ENCODE measurements around the gene ADH6. TPM values are rescaled to one million over a fixed set of nuclear protein-coding genes. Genes with fewer than 3 reads are reported as not detected.

The ADH6 gene
- total and polyA plus RNA-seq, 2 of the 13 experiments (the other 11 are each of a cell fraction or from before 2014, with no cell fraction given) = 39.8 to 73.9 TPM

DNA sequence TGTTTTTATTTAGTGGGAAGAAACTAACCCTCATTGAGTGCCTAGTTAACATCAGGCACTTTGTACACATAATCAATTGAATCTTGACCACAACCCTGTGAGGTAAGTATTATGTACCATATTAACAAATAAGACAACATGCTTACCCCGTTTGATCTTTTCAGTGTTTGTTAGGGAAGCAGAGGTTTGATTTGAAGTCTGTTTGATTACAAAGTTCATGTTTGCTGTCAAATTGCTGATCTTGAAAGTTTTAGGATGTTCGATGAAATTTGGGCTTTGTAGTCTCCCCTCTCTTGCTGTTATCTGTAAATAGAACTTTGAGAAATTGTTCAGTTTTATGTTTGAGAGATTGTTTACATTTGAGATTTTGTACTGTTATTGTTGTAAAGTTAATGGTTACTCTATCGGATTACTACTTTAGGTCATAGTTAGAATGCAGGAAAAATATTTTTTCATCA is 61.5 kb downstream of the ADH6 start (continued):
- TF ChIP-seq MEF2D (CRISPR knock-in tag; IDR thresholded peaks at IDR 0.05) (peak; percentile 90), PPARG (CRISPR knock-in tag; conservative IDR thresholded peaks at IDR 0.05) (peak; percentile 94), ZNF720 (CRISPR knock-in tag; IDR thresholded peaks at IDR 0.05) (no peak), ZNF710 (CRISPR knock-in tag; IDR thresholded peaks at IDR 0.05; ENCODE audit: borderline replicate concordance) (peak; percentile 76; the same call in 1 of the 2 replicates), KLF13 (CRISPR knock-in tag; IDR thresholded peaks at IDR 0.05) (no peak), ZMAT3 (CRISPR knock-in tag; conservative IDR thresholded peaks at IDR 0.05) (peak; percentile 75), ZNF839 (CRISPR knock-in tag; IDR thresholded peaks at IDR 0.05; ENCODE audit: borderline replicate concordance) (no peak), FOSL1 (CRISPR knock-in tag; IDR thresholded peaks at IDR 0.05; ENCODE audit: borderline replicate concordance) (peak; percentile 29; the same call in 1 of the 2 replicates), ZNF350 (CRISPR knock-in tag; IDR thresholded peaks at IDR 0.05; ENCODE audit: borderline replicate concordance, low read depth) (no peak), ZNF3 (CRISPR knock-in tag; IDR thresholded peaks at IDR 0.05) (peak; percentile 84), ARID5B (CRISPR knock-in tag; IDR thresholded peaks at IDR 0.05) (peak; percentile 99), ZNF850 (CRISPR knock-in tag; conservative IDR thresholded peaks at IDR 0.05) (no peak), ZNF644 (CRISPR knock-in tag; IDR thresholded peaks at IDR 0.05; ENCODE audit: low read depth) (no peak), MAFF (IDR thresholded peaks at IDR 0.05; ENCODE audit: low read depth, low read length) (peak; percentile 96), KAT8 (CRISPR knock-in tag; IDR thresholded peaks at IDR 0.05) (peak; percentile 86), ZNF101 (CRISPR knock-in tag; IDR thresholded peaks at IDR 0.05; ENCODE audit: borderline replicate concordance, low read depth) (no peak), ZNF737 (CRISPR knock-in tag; IDR thresholded peaks at IDR 0.05; ENCODE audit: borderline replicate concordance) (no peak), RFX5 (IDR thresholded peaks at IDR 0.05; ENCODE audit: low read depth, low read length) (0 out of 2 replicates have a peak, but pooled peaks have one; percentile 33), KAT2B (IDR thresholded peaks at IDR 0.05; ENCODE audit: borderline replicate concordance, low read depth, low read length) (peak; percentile 47; the same call in 1 of the 2 replicates), MIXL1 (CRISPR knock-in tag; IDR thresholded peaks at IDR 0.05) (peak; percentile 100), ZNF484 (CRISPR knock-in tag; IDR thresholded peaks at IDR 0.05; ENCODE audit: borderline replicate concordance, low read depth) (no peak)
- TF ChIP-seq, protein P1, sequence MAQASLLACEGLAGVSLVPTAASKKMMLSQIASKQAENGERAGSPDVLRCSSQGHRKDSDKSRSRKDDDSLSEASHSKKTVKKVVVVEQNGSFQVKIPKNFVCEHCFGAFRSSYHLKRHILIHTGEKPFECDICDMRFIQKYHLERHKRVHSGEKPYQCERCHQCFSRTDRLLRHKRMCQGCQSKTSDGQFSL (CRISPR knock-in tag; IDR thresholded peaks at IDR 0.05) = 0 out of 2 replicates have a peak, but pooled peaks have one; percentile 42
- TF ChIP-seq, protein P2, sequence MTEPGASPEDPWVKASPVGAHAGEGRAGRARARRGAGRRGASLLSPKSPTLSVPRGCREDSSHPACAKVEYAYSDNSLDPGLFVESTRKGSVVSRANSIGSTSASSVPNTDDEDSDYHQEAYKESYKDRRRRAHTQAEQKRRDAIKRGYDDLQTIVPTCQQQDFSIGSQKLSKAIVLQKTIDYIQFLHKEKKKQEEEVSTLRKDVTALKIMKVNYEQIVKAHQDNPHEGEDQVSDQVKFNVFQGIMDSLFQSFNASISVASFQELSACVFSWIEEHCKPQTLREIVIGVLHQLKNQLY (CRISPR knock-in tag; IDR thresholded peaks at IDR 0.05) = peak; percentile 88
- TF ChIP-seq, protein P3, sequence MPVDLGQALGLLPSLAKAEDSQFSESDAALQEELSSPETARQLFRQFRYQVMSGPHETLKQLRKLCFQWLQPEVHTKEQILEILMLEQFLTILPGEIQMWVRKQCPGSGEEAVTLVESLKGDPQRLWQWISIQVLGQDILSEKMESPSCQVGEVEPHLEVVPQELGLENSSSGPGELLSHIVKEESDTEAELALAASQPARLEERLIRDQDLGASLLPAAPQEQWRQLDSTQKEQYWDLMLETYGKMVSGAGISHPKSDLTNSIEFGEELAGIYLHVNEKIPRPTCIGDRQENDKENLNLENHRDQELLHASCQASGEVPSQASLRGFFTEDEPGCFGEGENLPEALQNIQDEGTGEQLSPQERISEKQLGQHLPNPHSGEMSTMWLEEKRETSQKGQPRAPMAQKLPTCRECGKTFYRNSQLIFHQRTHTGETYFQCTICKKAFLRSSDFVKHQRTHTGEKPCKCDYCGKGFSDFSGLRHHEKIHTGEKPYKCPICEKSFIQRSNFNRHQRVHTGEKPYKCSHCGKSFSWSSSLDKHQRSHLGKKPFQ (CRISPR knock-in tag; IDR thresholded peaks at IDR 0.05; ENCODE audit: insufficient replicate concordance) = no peak

Measured in HepG2 (cell line).